NCI-H82 treated with DMSO at 0.1 percent for 48 hours (cell line): Measurements from ENCODE around the gene TRIP12.
"Not testable (repeated sequence)": the region's sequence is repeated elsewhere in the genome, so short reads cannot be mapped to it uniquely, and the experiment has no call there.

Experiments
- DNase-seq: peaks from one replicate; lab custom pipeline; 2025; ENCODE audit not compliant: unreplicated experiment; lab: John Stamatoyannopoulos, UW

Gene TRIP12

GRCh38 chr2:229879191-229879950 lies 42.4 kb downstream of the TRIP12 start:
- DNase-seq: no peak

- DNase-seq: no peak
Observed at GRCh38 chr2:229875549-229875948, 46.3 kb downstream of the TRIP12 start.

GRCh38 chr2:229874647-229875046 lies 47.2 kb downstream of the TRIP12 start:
- DNase-seq: no peak

- no peak for DNase-seq
Observed at GRCh38 chr2:229873123-229873581, 48.7 kb downstream of the TRIP12 start.

GRCh38 chr2:229870903-229871656 lies 50.7 kb downstream of the TRIP12 start:
- no peak for DNase-seq

GRCh38 chr2:229869226-229869625 lies 52.6 kb downstream of the TRIP12 start:
- no peak for DNase-seq

- DNase-seq: no peak
Observed at GRCh38 chr2:229868794-229869193, 53.0 kb downstream of the TRIP12 start.

GRCh38 chr2:229865033-229865432 lies 56.8 kb downstream of the TRIP12 start:
- DNase-seq: no peak

- no peak for DNase-seq
Observed at GRCh38 chr2:229861431-229861830, 60.4 kb downstream of the TRIP12 start.

- no peak for DNase-seq
Observed at GRCh38 chr2:229860334-229860733, 61.5 kb downstream of the TRIP12 start.

GRCh38 chr2:229858351-229858750 lies 63.5 kb downstream of the TRIP12 start:
- DNase-seq: no peak

- DNase-seq: no peak
Observed at GRCh38 chr2:229857634-229858033, 64.2 kb downstream of the TRIP12 start.

- no peak for DNase-seq
Observed at GRCh38 chr2:229856413-229856812, 65.4 kb downstream of the TRIP12 start.

GRCh38 chr2:229855116-229855515 lies 66.7 kb downstream of the TRIP12 start:
- no peak for DNase-seq

- DNase-seq: no peak
Observed at GRCh38 chr2:229852565-229852964, 69.2 kb downstream of the TRIP12 start.

GRCh38 chr2:229851870-229852269 lies 69.9 kb downstream of the TRIP12 start:
- DNase-seq: no peak

- DNase-seq: not testable (repeated sequence)
Observed at GRCh38 chr2:229850355-229851275, 71.2 kb downstream of the TRIP12 start.

GRCh38 chr2:229849073-229849472 lies 72.7 kb downstream of the TRIP12 start:
- no peak for DNase-seq

- DNase-seq: no peak
Observed at GRCh38 chr2:229843613-229844012, 78.2 kb downstream of the TRIP12 start.

- DNase-seq: no peak
Observed at GRCh38 chr2:229838729-229839128, 83.1 kb downstream of the TRIP12 start.

GRCh38 chr2:229836847-229837246 lies 85.0 kb downstream of the TRIP12 start:
- no peak for DNase-seq
